HK-2 (cell line): ENCODE data around the gene LTA.

ENCODE experiments used
- DNase-seq: peaks from one replicate; pipeline ENCODE4 v3.0.0-alpha.2; 2018; ENCODE audit not compliant: unreplicated experiment

Gene LTA

GRCh38 chr6:31541658-31542521 lies 30.2 kb upstream of the LTA start, which contains the start of gene DDX39B:
TSS of gene DDX39B (minus strand) at chr6:31542003. CDS start at chr6:31540532, 1,471 bp downstream.
- peak; percentile 91 for DNase-seq

GRCh38 chr6:31543639-31544038 lies 28.4 kb upstream of the LTA start:
- no peak for DNase-seq

- no peak for DNase-seq
Observed at GRCh38 chr6:31544676-31545075, 27.4 kb upstream of the LTA start.

GRCh38 chr6:31545291-31545690 lies 26.8 kb upstream of the LTA start:
- DNase-seq = no peak

GRCh38 chr6:31546339-31546957 lies 25.6 kb upstream of the LTA start, which contains the start of gene ATP6V1G2:
TSS of gene ATP6V1G2 (minus strand) at chr6:31546608. CDS start at chr6:31546559, 49 bp downstream.
- peak; percentile 86 for DNase-seq

- DNase-seq = peak; percentile 95
Observed at GRCh38 chr6:31546958-31547726, 24.9 kb upstream of the LTA start, which contains the start of gene NFKBIL1. TSS of gene NFKBIL1 (plus strand) at chr6:31547608. CDS start at chr6:31547695, 87 bp downstream.

GRCh38 chr6:31547727-31548543 lies 24.2 kb upstream of the LTA start:
- DNase-seq = no peak

- DNase-seq = no peak
Observed at GRCh38 chr6:31548544-31548873, 23.6 kb upstream of the LTA start.

GRCh38 chr6:31551371-31551770 lies 20.7 kb upstream of the LTA start:
- peak; percentile 58 for DNase-seq

GRCh38 chr6:31556307-31556706 lies 15.8 kb upstream of the LTA start:
- no peak for DNase-seq

- DNase-seq = no peak
Observed at GRCh38 chr6:31557443-31558317, 14.4 kb upstream of the LTA start.

- no peak for DNase-seq
Observed at GRCh38 chr6:31558318-31558625, 13.8 kb upstream of the LTA start.

- no peak for DNase-seq
Observed at GRCh38 chr6:31558631-31559500, 13.2 kb upstream of the LTA start.

GRCh38 chr6:31559606-31559957 lies 12.5 kb upstream of the LTA start:
- DNase-seq = no peak

- DNase-seq = peak; percentile 86
Observed at GRCh38 chr6:31559958-31560696, 12.0 kb upstream of the LTA start.

GRCh38 chr6:31560697-31561058 lies 11.4 kb upstream of the LTA start:
- DNase-seq = no peak

GRCh38 chr6:31567531-31568370 lies 4.3 kb upstream of the LTA start:
- no peak for DNase-seq

- DNase-seq = no peak
Observed at GRCh38 chr6:31568537-31568961, 3.5 kb upstream of the LTA start.
